Keratinocyte (primary cell): ENCODE results near the gene UBE2V1. TPM values are rescaled to one million over a fixed set of nuclear protein-coding genes. Genes with fewer than 3 reads are reported as not detected.

Experiments used
- DNase-seq: peaks from one replicate; pipeline ENCODE4 v3.0.0-alpha.2; 2011; ENCODE audit warnings: low read depth, missing footprints, low spot score
- FAIRE-seq: peaks from 2 replicates; lab custom pipeline; 2011; peaks lifted over from hg19 to GRCh38; lab: Jason Lieb, UNC
- H2AFZ ChIP-seq: 2 replicates; pipeline ENCODE4 v1.6.0; 2012; ENCODE audit warnings: low read length, control low read depth, inconsistent platforms; ENCODE audit not compliant: control insufficient read depth
- H3K27ac ChIP-seq: 2 replicates; pipeline ENCODE4 v1.5.1; 2011; ENCODE audit warnings: low read length; ENCODE audit not compliant: control insufficient read depth, insufficient read depth
- H3K27me3 ChIP-seq: 3 replicates; pipeline ENCODE4 v1.6.0; 2011; ENCODE audit warnings: low read length; ENCODE audit not compliant: control insufficient read depth, insufficient read depth; ENCODE audit errors: extremely low read depth
- H3K36me3 ChIP-seq, 2 experiments: 2 replicates in 1 of 2; 3 replicates in 1 of 2; pipeline ENCODE4 v1.5.1; 2011; ENCODE audit warnings: low read length in 2 of 2, mild to moderate bottlenecking in 1 of 2; ENCODE audit not compliant: control insufficient read depth in 2 of 2, insufficient read depth in 2 of 2; ENCODE audit errors: extremely low read depth in 1 of 2
- H3K4me1 ChIP-seq: 3 replicates; pipeline ENCODE4 v1.5.1; 2011; ENCODE audit warnings: low read length; ENCODE audit not compliant: control insufficient read depth, insufficient read depth; ENCODE audit errors: extremely low read depth
- H3K4me2 ChIP-seq: 3 replicates; pipeline ENCODE4 v1.6.0; 2011; ENCODE audit warnings: low read depth, low read length; ENCODE audit not compliant: control insufficient read depth, insufficient read depth; ENCODE audit errors: extremely low read depth
- H3K4me3 ChIP-seq, 3 experiments: fragments of 200-600 bp in 1 of 3; sonication (generic) in 1 of 3; 2 replicates in 2 of 3; 3 replicates in 1 of 3; pipeline ENCODE4 v1.5.1; 2011 to 2016; ENCODE audit warnings: low read length in 3 of 3, mild to moderate bottlenecking in 3 of 3, control low read depth in 2 of 3, inconsistent platforms in 1 of 3, low read depth in 1 of 3, mixed read lengths in 1 of 3, mixed run types in 1 of 3, moderate library complexity in 1 of 3; ENCODE audit not compliant: control insufficient read depth in 2 of 3, insufficient read depth in 2 of 3; ENCODE audit errors: extremely low read depth in 1 of 3
- H3K79me2 ChIP-seq: 2 replicates; pipeline ENCODE4 v1.6.0; 2012; ENCODE audit warnings: low read length; ENCODE audit not compliant: control insufficient read depth, insufficient read depth
- H3K9ac ChIP-seq: 3 replicates; pipeline ENCODE4 v1.6.0; 2011; ENCODE audit warnings: low read length; ENCODE audit not compliant: control insufficient read depth, insufficient read depth; ENCODE audit errors: extremely low read depth
- H3K9me1 ChIP-seq: 3 replicates; pipeline ENCODE4 v1.6.0; 2011; ENCODE audit warnings: low read length; ENCODE audit not compliant: control insufficient read depth, insufficient read depth; ENCODE audit errors: extremely low read depth
- H3K9me3 ChIP-seq: 2 replicates; pipeline ENCODE4 v1.5.1; 2012; ENCODE audit warnings: low read depth, low read length; ENCODE audit not compliant: control insufficient read depth
- H4K20me1 ChIP-seq: 3 replicates; pipeline ENCODE4 v1.6.0; 2011; ENCODE audit warnings: low read length; ENCODE audit not compliant: control insufficient read depth, insufficient read depth; ENCODE audit errors: extremely low read depth
- CTCF ChIP-seq, 3 experiments: IDR thresholded peaks in 1 of 3; conservative IDR thresholded peaks in 1 of 3; optimal IDR thresholded peaks in 1 of 3; 2 replicates in 2 of 3; 3 replicates in 1 of 3; pipeline versions ENCODE3 to v1.5.1; 2011; ENCODE audit warnings: low read length in 3 of 3, mild to moderate bottlenecking in 3 of 3, moderate library complexity in 2 of 3, control low read depth in 1 of 3, inconsistent platforms in 1 of 3; ENCODE audit not compliant: insufficient read depth in 2 of 3; ENCODE audit errors: extremely low read depth in 1 of 3
- EZH2 ChIP-seq: IDR thresholded peaks from one replicate; pipeline ENCODE4 v1.6.1; 2012; ENCODE audit warnings: inconsistent platforms, mild to moderate bottlenecking, low read length, moderate library complexity
- dilution Hi-C: fragments of 300-500 bp; cut with MboI; formaldehyde crosslinking; loops from one replicate; pipeline ENCODE4 v1.7.0; 2020; ENCODE audit warnings: low sequenced_read_pairs; ENCODE audit not compliant: extremely low pct_ligation_motif_present
- polyA plus RNA-seq, 5 experiments: library from polyadenylated mRNA; depleted of rRNA in 3 of 5; stranded (reverse) in 3 of 5; stranded (forward) in 1 of 5; unstranded in 1 of 5; fragments of >200 nt; gene quantifications; 1 replicate in 1 of 5; 2 replicates in 3 of 5; 3 replicates in 1 of 5; pipeline versions ENCODE4 v1.2.1 to v1.2.3, GENCODE V29; 2011 to 2012; ENCODE audit warnings: missing spikeins in 2 of 5, low read depth in 1 of 5, low replicate concordance in 1 of 5

UBE2V1 gene
- polyA plus RNA-seq, 1 donor (not counting 4 experiments of a cell fraction or from before 2014, with no cell fraction given), result 117 TPM

- dilution Hi-C loops, result no loop called here
- FAIRE-seq (no peak), DNase-seq (no peak)
- Histone ChIP-seq H3K4me1 (peaks cover 37% of the 10 kb centered on the region), H3K9ac (peak overlapping the region; percentile 73), H3K9me3 (no peaks in the 10 kb centered on the region), H3K36me3 (peaks cover 0 to 9% of the 10 kb centered on the region in 2 experiments), H3K27me3 (no peaks in the 10 kb centered on the region), H3K79me2 (peaks cover 36% of the 10 kb centered on the region), H3K27ac (peak overlapping the region; percentile 54), H3K4me2 (peak overlapping the region; percentile 89), H3K4me3 (peak overlapping the region; percentile 42 to 71 (median 70)), H2AFZ (peak overlapping the region; percentile 79), H3K9me1 (peaks cover 7% of the 10 kb centered on the region), H4K20me1 (peaks cover 20% of the 10 kb centered on the region)
- TF ChIP-seq CTCF (optimal IDR thresholded peaks at IDR 0.05 in 1 of 3, IDR thresholded peaks at IDR 0.05 in 1 of 3, conservative IDR thresholded peaks at IDR 0.05 in 1 of 3; ENCODE audit: extremely low read depth in 1 of 3, insufficient read depth in 2 of 3, low read length in 3 of 3) (no peak), EZH2 (no peak)
Measured at GRCh38 chr20:50115041-50115512, 2.1 kb upstream of the UBE2V1 start.

GRCh38 chr20:50113420-50114224, 672 bp upstream of the UBE2V1 start:
- TF ChIP-seq CTCF (optimal IDR thresholded peaks at IDR 0.05 in 1 of 3, IDR thresholded peaks at IDR 0.05 in 1 of 3, conservative IDR thresholded peaks at IDR 0.05 in 1 of 3; ENCODE audit: extremely low read depth in 1 of 3, insufficient read depth in 2 of 3, low read length in 3 of 3) (no peak), EZH2 (no peak)
- dilution Hi-C loops, result no loop called here
- Histone ChIP-seq H3K36me3 (peaks cover 2 to 12% of the 10 kb centered on the region in 2 experiments), H3K9me3 (no peaks in the 10 kb centered on the region), H3K4me1 (peaks cover 45% of the 10 kb centered on the region), H2AFZ (peak overlapping the region; percentile 92), H3K27me3 (no peaks in the 10 kb centered on the region), H4K20me1 (peaks cover 30% of the 10 kb centered on the region), H3K4me2 (peak overlapping the region; percentile 97), H3K4me3 (peak overlapping the region; percentile 84 to 85 (median 85)), H3K27ac (peak overlapping the region; percentile 87), H3K79me2 (peaks cover 51% of the 10 kb centered on the region), H3K9me1 (peaks cover 7% of the 10 kb centered on the region), H3K9ac (peak overlapping the region; percentile 95)
- FAIRE-seq, result no peak
- DNase-seq, result no peak
